GM13976 (cell line): Measurements from ENCODE around the gene KDM7A.

Experiments
- DNase-seq: peaks from one replicate; pipeline ENCODE4 v3.0.0; 2012; ENCODE audit warnings: low spot score
- CTCF ChIP-seq: IDR thresholded peaks from 2 replicates; pipeline ENCODE4 v1.5.1; 2012; ENCODE audit warnings: borderline replicate concordance, mild to moderate bottlenecking; ENCODE audit not compliant: insufficient read depth; ENCODE audit errors: extremely low read depth, missing control alignments, control extremely low read depth
- in situ Hi-C: fragments of 300-500 bp; cut with MboI; formaldehyde crosslinking; loops from one replicate; pipeline ENCODE4 v1.12.0; 2022; ENCODE audit warnings: low sequenced_read_pairs, mixed read lengths, inconsistent platforms; ENCODE audit not compliant: unreplicated experiment

KDM7A gene

DNA sequence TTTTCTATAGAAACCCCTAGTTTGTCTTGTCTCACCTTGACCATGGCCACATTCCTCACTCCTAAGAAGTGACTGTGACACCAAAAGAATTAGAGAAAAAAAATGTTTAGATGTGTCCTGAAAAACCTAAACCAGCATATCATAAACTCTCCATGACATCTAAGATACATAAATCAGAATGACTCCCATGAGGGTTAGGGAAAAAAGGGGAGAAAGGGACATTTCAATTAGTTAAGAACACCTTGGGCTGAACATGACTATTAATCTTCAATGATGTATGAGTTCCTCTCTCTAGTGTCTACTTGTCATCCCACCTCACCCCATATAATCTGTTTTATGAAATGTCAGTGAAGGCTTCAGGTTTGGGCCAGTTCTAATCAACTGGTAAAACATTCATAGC is 31.1 kb downstream of the KDM7A start:
- TF ChIP-seq CTCF: no peak
- DNase-seq: no peak
- in situ Hi-C loops: no loop called here

GRCh38 chr7:140144821-140145220 is 32.0 kb downstream of the KDM7A start:
- in situ Hi-C loops: no loop called here
- TF ChIP-seq CTCF: no peak
- no peak for DNase-seq

GRCh38 chr7:140143997-140144396 is 32.8 kb downstream of the KDM7A start:
- no peak for DNase-seq
- no peak for TF ChIP-seq CTCF
- in situ Hi-C loops: no loop called here

GRCh38 chr7:140142031-140142430 is 34.8 kb downstream of the KDM7A start:
- in situ Hi-C loops: no loop called here
- no peak for TF ChIP-seq CTCF

DNA sequence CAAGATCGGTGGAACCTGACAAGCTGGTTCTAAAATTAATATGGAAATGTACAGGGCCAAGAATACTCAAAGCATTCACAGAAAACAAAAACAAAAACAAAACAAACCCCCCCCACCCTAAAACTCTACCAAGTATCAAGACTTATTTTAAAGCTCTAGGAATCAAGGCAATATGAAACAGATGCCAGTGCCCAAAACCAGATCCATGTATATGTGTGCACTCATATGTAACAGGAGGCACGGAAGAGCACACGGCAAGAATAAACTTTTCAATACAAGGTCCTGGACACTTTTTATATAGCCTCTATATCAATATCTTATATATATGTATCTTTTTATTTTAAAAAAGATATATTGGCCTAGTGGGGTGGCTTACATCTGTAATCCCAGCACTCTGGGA is 35.5 kb downstream of the KDM7A start:
- in situ Hi-C loops: no loop called here

More at GRCh38 chr7:140142031-140142430, 34.8 kb downstream of the KDM7A start:
- DNase-seq: no peak

DNA sequence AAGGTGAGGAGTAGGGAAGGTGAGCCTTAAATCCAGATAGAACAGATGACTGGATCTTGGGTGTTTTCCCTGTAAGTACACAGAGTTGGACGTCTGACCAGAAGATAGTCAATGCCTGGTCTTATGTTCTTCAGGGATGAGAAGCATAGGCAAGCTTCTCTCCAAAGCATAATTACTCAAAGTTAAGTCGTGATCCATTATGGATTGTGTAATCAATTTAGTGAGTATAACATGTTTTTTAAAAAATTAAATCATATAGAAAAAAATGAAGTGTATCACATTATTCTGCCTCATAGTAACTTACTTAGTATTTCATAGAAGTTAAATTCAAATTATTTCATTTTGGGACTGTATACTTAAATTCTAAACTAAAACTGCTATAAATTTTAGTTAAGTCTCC is 39.7 kb downstream of the KDM7A start:
- no peak for DNase-seq
- no peak for TF ChIP-seq CTCF
- in situ Hi-C loops: no loop called here

More for the DNA sequence above, 35.5 kb downstream of the KDM7A start:
- no peak for TF ChIP-seq CTCF
- no peak for DNase-seq

- DNase-seq: no peak
- in situ Hi-C loops: no loop called here
- no peak for TF ChIP-seq CTCF
Observed at GRCh38 chr7:140136073-140136472, 40.7 kb downstream of the KDM7A start.
